ENCODE measurements around the gene SHROOM3. TPM values are rescaled to one million over a fixed set of nuclear protein-coding genes. Genes with fewer than 3 reads are reported as not detected.
"Not testable (repeated sequence)": the region's sequence is repeated elsewhere in the genome, so short reads cannot be mapped to it uniquely, and the experiment has no call there.

SHROOM3 gene
- total RNA-seq, 2 donors from 2014 or later, result 18.1 to 21.8 TPM

DNA sequence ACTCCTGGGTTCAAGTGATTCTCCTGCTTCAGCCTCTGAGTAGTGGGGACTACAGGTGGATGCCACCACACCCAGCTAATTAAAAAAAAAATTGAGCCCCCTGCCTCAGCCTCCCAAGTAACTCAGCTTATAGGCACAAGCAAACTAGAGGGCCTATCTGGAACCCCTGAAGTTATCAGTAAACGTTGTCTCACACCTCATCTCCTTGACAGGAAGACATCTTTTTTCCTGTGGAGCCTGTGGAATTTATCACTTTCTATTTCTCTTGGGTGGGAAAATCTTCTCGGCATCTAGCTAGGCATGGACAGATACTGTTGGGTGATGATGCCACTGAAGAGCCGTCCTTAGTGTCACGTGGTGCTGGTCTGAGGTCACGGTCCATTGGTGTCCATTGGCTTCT, 291.6 kb downstream of the SHROOM3 start:
- TF ChIP-seq, protein P1, sequence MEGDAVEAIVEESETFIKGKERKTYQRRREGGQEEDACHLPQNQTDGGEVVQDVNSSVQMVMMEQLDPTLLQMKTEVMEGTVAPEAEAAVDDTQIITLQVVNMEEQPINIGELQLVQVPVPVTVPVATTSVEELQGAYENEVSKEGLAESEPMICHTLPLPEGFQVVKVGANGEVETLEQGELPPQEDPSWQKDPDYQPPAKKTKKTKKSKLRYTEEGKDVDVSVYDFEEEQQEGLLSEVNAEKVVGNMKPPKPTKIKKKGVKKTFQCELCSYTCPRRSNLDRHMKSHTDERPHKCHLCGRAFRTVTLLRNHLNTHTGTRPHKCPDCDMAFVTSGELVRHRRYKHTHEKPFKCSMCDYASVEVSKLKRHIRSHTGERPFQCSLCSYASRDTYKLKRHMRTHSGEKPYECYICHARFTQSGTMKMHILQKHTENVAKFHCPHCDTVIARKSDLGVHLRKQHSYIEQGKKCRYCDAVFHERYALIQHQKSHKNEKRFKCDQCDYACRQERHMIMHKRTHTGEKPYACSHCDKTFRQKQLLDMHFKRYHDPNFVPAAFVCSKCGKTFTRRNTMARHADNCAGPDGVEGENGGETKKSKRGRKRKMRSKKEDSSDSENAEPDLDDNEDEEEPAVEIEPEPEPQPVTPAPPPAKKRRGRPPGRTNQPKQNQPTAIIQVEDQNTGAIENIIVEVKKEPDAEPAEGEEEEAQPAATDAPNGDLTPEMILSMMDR (conservative IDR thresholded peaks at IDR 0.05), result no peak
- Histone ChIP-seq H3K27me3 (ENCODE audit: control insufficient read depth, insufficient read depth, low read length, poor library complexity, severe bottlenecking) (no peaks in the 10 kb centered on the region), H3K9me3 (ENCODE audit: control insufficient read depth, low read length) (peaks cover 4% of the 10 kb centered on the region), H3K9ac (ENCODE audit: extremely low read depth, low read length, poor library complexity, severe bottlenecking) (no peak overlapping the region), H3K36me3 (ENCODE audit: control insufficient read depth, insufficient read depth, low read length) (peaks cover 5% of the 10 kb centered on the region), H3K4me1 (ENCODE audit: control insufficient read depth, insufficient read depth, low read length) (peaks cover 8% of the 10 kb centered on the region), H3K4me3 (ENCODE audit: low read length) (no peak overlapping the region), H3K27ac (ENCODE audit: low read depth, low read length) (no peak overlapping the region)
- H3K27me3 Mint-ChIP-seq (ENCODE audit: insufficient read depth), result no peaks in the 10 kb centered on the region
- H3K36me3 Mint-ChIP-seq (ENCODE audit: low read depth), result peaks cover 17% of the 10 kb centered on the region
- H3K27ac Mint-ChIP-seq, result no peak overlapping the region
- H3K9me3 Mint-ChIP-seq, result peaks cover 10% of the 10 kb centered on the region
- no peak overlapping the region for H3K4me3 Mint-ChIP-seq
- WGBS, 2 experiments (ENCODE audit: insufficient coverage in 1 of 2, insufficient read length in 1 of 2), result 82 to 85% methylated on average over 5 of the region's 5 CpGs
- DNase-seq, result no peak
- H3K4me1 Mint-ChIP-seq, result peaks cover 45% of the 10 kb centered on the region

- H3K4me3 Mint-ChIP-seq; H3K27ac ChIP-seq (ENCODE audit: low read depth, low read length); H3K27ac Mint-ChIP-seq; H3K9me3 Mint-ChIP-seq; H3K27me3 Mint-ChIP-seq (ENCODE audit: insufficient read depth); H3K9ac ChIP-seq (ENCODE audit: extremely low read depth, low read length, poor library complexity, severe bottlenecking); H3K27me3 ChIP-seq (ENCODE audit: control insufficient read depth, insufficient read depth, low read length, poor library complexity, severe bottlenecking); DNase-seq; H3K4me3 ChIP-seq (ENCODE audit: low read length); H3K9me3 ChIP-seq (ENCODE audit: control insufficient read depth, low read length): not testable (repeated sequence)
- Histone ChIP-seq H3K36me3 (ENCODE audit: control insufficient read depth, insufficient read depth, low read length) (peaks cover 11% of the 10 kb centered on the region), H3K4me1 (ENCODE audit: control insufficient read depth, insufficient read depth, low read length) (peaks cover 12% of the 10 kb centered on the region)
- Mint-ChIP-seq H3K36me3 (ENCODE audit: low read depth) (peaks cover 12% of the 10 kb centered on the region), H3K4me1 (peaks cover 48% of the 10 kb centered on the region)
- WGBS, 2 experiments (ENCODE audit: insufficient coverage in 1 of 2, insufficient read length in 1 of 2), result 87 to 92% methylated on average over 2 to 5 of the region's 5 CpGs
Observed at GRCh38 chr4:76727934-76728333, 292.9 kb downstream of the SHROOM3 start.

DNA sequence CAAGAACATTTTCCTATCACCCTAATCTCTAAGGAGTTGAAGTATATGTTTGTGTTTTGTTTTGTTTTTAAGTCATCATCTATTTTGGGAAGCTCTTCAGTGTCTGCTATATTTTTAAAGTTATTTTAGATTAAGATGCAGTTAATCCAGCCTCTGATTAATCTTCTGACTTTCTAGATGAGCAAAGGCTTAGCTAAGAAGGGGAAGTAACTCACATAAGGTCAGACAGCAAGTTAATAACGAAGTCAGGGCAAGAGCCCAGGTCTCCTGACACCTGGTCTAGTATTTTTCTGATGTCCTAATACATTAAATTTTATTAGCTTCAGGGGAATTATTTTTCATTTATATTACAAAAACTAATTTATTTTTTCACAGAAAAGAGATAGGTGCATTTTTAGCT, 294.4 kb downstream of the SHROOM3 start:
- H3K4me3 ChIP-seq (ENCODE audit: low read length), result no peak overlapping the region
- WGBS, 2 experiments (ENCODE audit: insufficient coverage in 1 of 2, insufficient read length in 1 of 2), result 94% methylated on average over 1 of the region's 1 CpG; no CpG with 5 or more reads in 1 of the 2 experiments

More for the DNA sequence above, 294.4 kb downstream of the SHROOM3 start:
- Mint-ChIP-seq H3K9me3 (peaks cover 10% of the 10 kb centered on the region), H3K36me3 (ENCODE audit: low read depth) (peaks cover 15% of the 10 kb centered on the region), H3K27me3 (ENCODE audit: insufficient read depth) (no peaks in the 10 kb centered on the region), H3K4me1 (peaks cover 46% of the 10 kb centered on the region), H3K4me3 (no peak overlapping the region), H3K27ac (peak overlapping the region; percentile 23)
- Histone ChIP-seq H3K27ac (ENCODE audit: low read depth, low read length) (no peak overlapping the region), H3K36me3 (ENCODE audit: control insufficient read depth, insufficient read depth, low read length) (peaks cover 13% of the 10 kb centered on the region), H3K9me3 (ENCODE audit: control insufficient read depth, low read length) (no peaks in the 10 kb centered on the region), H3K4me1 (ENCODE audit: control insufficient read depth, insufficient read depth, low read length) (peaks cover 18% of the 10 kb centered on the region), H3K27me3 (ENCODE audit: control insufficient read depth, insufficient read depth, low read length, poor library complexity, severe bottlenecking) (no peaks in the 10 kb centered on the region), H3K9ac (ENCODE audit: extremely low read depth, low read length, poor library complexity, severe bottlenecking) (no peak overlapping the region)
- TF ChIP-seq, protein P1 (conservative IDR thresholded peaks at IDR 0.05), result no peak
- DNase-seq, result no peak

Data from endodermal cell (in vitro differentiated cells).